ENCODE results near the gene LPIN1.

GRCh38 chr2:11750422-11750821, 4.0 kb downstream of the LPIN1 start:
- TF ChIP-seq POLR2A (IDR thresholded peaks at IDR 0.05; ENCODE audit: low read length) (no peak), GATA1 (IDR thresholded peaks at IDR 0.05; ENCODE audit: low read depth, low read length) (no peak)
